ENCODE data around the gene CHAD. TPM values are rescaled to one million over a fixed set of nuclear protein-coding genes. Genes with fewer than 3 reads are reported as not detected.
A peak's percentile ranks its signal among the peaks of the same experiment; 100 is the strongest.

Gene CHAD
- total RNA-seq, 4 donors from 2014 or later, result not detected

DNA sequence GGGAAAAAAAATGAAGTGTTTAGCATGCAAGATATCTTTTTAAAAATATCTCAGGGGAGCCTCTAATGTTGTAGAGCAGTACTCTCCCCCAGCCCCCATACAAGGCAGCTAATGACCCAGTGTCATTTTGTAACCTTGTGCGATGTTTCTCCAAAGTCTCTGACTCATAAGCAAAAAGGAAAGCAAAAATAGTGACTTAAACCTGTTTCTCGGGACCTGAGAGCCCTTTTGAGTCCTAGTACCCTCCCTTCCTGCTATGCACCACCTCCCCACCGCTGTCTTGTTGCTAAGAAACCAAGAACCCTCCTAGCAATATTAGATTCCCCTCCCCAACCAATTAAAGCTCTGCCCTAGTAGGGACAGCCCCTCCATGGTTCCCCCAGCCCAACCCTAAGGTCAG, 42.4 kb upstream of the CHAD start:
- no peak for DNase-seq (ENCODE audit: low spot score)
- no peak for TF ChIP-seq CTCF (IDR thresholded peaks at IDR 0.05)
- ATAC-seq (ENCODE audit: low FRiP score), result no peak

DNA sequence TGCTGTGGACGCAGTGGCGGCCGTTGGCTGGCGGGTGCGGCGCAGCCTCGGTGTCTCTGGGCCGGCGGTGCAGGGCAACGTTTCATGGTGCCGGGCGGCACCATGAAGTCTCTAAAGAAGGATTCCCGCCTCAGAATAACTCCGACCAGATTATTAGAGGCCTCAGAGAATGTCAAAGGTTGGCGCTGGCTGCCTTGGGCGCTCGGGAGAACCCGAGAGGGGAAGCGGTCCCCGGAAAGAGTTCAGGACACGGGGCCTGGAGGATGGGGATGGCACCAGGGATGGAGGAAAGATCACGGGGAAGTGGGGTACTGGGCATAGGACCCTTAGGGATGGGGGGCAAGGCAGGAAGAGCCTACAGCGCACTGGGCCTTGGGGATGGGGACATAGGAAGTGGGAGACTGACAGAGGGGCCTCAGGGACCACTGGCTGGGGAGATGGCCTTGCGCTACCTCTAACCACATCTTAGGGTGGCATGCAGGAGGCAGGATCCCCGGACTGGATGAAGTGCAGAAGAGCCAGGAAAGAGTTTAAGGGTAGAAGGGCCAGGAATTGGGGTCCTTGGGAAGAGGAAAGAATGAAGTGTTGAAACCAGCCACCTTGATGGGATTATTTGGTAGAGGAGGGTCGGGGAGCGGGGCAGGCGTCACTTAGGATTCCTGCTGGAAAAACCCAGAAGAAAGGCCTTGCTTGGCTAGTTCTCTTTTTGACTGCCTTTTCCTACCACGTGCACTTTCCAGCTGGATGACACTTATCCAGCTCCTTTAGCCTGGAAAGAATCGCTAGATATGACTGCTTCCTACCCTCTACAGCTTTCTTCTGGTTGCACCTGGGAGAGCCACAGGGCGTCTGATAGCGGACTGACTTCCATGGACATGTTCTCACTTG, 40.1 kb upstream of the CHAD start:
- ATAC-seq (ENCODE audit: low FRiP score), result peak; percentile 10

DNA sequence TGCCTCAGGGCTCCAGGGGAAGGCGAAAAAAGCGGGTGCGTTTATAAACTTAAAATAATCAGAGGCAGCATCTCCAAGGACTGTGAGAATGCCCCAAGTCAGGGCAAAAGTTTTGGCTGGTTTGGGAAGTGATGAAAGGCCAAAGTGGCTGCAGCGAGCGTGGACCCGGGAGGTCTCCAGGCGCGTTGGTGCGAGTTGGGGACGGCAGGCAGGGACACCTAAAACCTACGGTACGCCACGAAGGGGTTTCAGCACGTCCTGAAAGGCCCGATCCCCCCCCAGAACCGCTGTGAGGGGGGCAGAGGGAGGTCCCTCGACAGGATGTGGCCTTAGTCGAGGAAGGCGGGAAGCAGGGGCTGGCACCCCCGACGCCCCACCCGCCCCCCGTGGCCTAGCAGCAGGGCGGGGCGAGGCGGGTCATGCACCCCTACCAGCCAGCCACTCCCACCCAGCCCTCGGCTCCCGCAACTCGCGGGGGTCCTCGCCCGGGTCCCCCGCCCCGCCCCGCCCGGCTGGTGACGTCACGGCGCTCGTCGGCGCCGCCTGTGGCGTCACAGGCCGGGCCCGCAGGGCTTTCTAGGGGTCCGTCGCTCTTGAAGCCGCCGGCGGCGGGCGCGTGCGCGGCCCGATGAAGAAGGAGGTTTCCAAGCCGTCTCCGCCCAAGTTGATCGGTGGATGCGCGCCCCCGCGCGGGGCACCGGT, 39.3 kb upstream of the CHAD start, which contains the start of gene MYCBPAP:
Gene MYCBPAP, plus strand, starts transcription at position 569 of the 702 bp plus-strand sequence. CDS start 236 bp downstream, outside the sequence.
- DNase-seq (ENCODE audit: low spot score) (peak; percentile 73), ATAC-seq (ENCODE audit: low FRiP score) (peak; percentile 83)

More for the DNA sequence above, 40.1 kb upstream of the CHAD start:
- DNase-seq (ENCODE audit: low spot score), result no peak
- no peak for TF ChIP-seq CTCF (IDR thresholded peaks at IDR 0.05)

GRCh38 chr17:50506298-50506697, 37.6 kb upstream of the CHAD start:
- no peak for TF ChIP-seq CTCF (IDR thresholded peaks at IDR 0.05)
- ATAC-seq (ENCODE audit: low FRiP score) (no peak), DNase-seq (ENCODE audit: low spot score) (no peak)

More for the DNA sequence above, 39.3 kb upstream of the CHAD start, which contains the start of gene MYCBPAP:
- TF ChIP-seq CTCF (IDR thresholded peaks at IDR 0.05), result no peak

DNA sequence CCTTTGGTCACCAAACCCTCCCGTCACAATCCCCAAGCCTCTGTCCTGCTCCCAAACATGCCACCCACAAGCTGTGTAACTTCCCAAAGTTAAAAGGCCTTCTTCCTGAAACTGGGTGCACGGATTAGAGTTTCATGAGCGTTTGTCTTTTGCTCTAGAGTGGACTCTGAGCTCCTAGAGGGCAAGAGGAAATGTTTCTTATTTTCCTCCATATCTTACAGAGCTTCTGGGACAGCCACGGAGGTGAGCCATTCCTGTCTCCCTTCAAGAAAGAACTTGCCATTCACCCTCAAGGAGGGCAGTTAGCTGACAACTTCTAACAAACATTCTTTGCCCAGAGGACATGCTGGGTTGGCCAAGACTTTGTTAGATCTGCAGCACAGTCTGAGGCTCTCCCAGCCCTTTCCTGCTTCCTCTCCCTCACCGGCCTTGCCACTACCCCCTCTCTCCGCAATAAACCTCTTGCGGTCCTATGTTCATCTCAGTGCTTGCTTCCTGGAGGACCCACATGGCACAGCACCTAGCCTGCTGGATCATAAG, 37.0 kb upstream of the CHAD start:
- DNase-seq (ENCODE audit: low spot score), result no peak
- ATAC-seq (ENCODE audit: low FRiP score), result no peak
- TF ChIP-seq CTCF (IDR thresholded peaks at IDR 0.05), result no peak

GRCh38 chr17:50502301-50502990, 33.8 kb upstream of the CHAD start:
- DNase-seq (ENCODE audit: low spot score) (no peak), ATAC-seq (ENCODE audit: low FRiP score) (no peak)
- no peak for TF ChIP-seq CTCF (IDR thresholded peaks at IDR 0.05)
